Central memory CD8-positive, alpha-beta T cell (primary cell): Measurements from ENCODE around the gene NPFFR1.
A peak's percentile ranks its signal among the peaks of the same experiment; 100 is the strongest.

Experiments used
- ATAC-seq: fragments of 150-1000 bp; cut with Tn5 transposase; replicated peaks from 2 replicates; pipeline ENCODE4 v1.10.0; 2022; ENCODE audit warnings: mild to moderate bottlenecking, moderate FRiP score, moderate number of reproducible peaks; ENCODE audit not compliant: poor library complexity, severe bottlenecking; ENCODE audit errors: extremely low read depth
- DNase-seq, 2 donors: peaks; one replicate each; pipeline ENCODE4 v3.0.0; 2021; ENCODE audit warnings: low spot score in 2 of 2
- H3K27ac Mint-ChIP-seq: one replicate; pipeline ENCODE4 v1.8.0; 2022; ENCODE audit warnings: low read depth, mild to moderate bottlenecking, moderate library complexity, mixed read lengths
- H3K27me3 Mint-ChIP-seq: one replicate; pipeline ENCODE4 v1.8.0; 2022; ENCODE audit warnings: mixed read lengths
- H3K36me3 Mint-ChIP-seq: one replicate; pipeline ENCODE4 v1.8.0; 2022; ENCODE audit warnings: mild to moderate bottlenecking, moderate library complexity, mixed read lengths; ENCODE audit not compliant: insufficient read depth
- H3K4me1 Mint-ChIP-seq: one replicate; pipeline ENCODE4 v1.8.0; 2022; ENCODE audit warnings: mixed read lengths
- H3K4me3 Mint-ChIP-seq: one replicate; pipeline ENCODE4 v1.8.0; 2022; ENCODE audit warnings: mild to moderate bottlenecking, moderate library complexity, mixed read lengths
- H3K9me3 Mint-ChIP-seq: one replicate; pipeline ENCODE4 v1.8.0; 2022; ENCODE audit warnings: mixed read lengths

NPFFR1 gene

DNA sequence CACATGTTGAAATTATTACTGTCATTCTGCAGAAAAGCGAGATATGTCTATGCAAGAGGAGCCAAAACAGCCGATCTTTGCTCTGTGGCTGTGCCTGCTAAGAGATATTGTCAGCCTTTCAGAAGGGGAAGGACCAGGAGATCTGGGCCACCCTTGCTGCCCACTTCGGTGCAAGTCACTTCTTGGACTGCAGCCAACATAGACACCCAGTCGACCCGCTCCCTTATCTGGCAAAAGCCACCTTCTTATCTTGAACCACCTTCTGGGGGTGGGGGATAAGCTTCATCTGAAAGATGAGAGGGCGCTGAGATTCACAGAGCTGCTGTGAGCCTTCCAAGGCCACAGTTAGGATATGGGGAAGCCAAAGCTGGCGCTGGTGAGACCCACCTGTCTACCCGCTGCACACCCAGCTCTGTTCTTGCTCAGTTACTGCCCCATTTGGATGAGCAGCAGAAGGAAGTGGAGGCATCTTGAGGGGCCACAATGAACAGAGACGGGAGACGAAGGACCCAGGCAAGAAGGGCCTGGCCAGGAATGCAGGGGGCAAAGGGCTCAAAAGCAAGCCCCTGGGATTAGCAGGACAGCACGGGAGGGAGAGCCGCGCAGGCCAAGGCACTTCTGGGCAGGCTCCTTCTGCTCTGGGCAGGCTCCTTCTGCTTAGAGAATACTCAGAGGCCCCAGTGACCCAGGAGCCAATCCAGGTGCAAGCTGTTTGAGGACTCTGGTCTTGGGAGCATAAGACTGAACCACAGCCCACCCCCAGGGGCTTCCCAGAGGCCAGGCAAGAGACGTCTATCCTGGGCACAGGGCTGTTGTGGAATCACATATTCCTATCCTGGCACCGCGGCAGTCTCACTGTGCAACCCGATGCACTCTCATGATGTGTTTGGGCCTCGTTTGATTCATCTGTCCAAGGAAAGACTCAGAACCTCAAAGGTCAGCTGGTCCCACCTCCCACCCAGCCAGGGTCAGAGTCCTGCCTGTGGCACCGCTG lies 38.4 kb upstream of the NPFFR1 start:
- Mint-ChIP-seq H3K36me3 (peaks cover 2% of the 10 kb centered on the region), H3K4me3 (peak overlapping the region; percentile 64), H3K9me3 (no peaks in the 10 kb centered on the region), H3K27ac (peak overlapping the region; percentile 83), H3K27me3 (no peaks in the 10 kb centered on the region), H3K4me1 (peaks cover 20% of the 10 kb centered on the region)
- no peak for DNase-seq
- ATAC-seq, result no peak

DNA sequence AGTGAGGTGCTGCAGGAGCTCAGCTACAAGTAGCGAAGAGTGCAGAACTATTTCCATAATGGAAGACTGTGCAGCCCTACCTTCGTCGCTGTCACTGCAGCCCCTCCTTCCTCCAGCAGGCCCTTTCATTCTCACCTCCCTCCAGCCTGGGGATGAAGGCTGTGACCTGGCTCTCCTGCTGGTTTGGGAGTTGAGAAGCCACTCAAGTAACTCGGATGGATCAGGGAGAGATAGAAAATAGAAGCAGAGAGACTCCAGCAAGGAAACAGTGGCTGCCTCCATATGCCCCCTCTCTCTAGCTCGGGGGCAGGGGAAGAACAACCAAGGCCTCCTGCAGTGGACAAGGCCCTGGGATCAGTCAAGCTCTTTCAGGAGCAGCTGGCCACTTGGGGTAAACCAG lies 37.4 kb upstream of the NPFFR1 start:
- no peaks in the 10 kb centered on the region for H3K27me3 Mint-ChIP-seq
- ATAC-seq, result no peak
- DNase-seq, result no peak
- H3K9me3 Mint-ChIP-seq, result no peaks in the 10 kb centered on the region
- H3K4me1 Mint-ChIP-seq, result peaks cover 20% of the 10 kb centered on the region
- no peak overlapping the region for H3K27ac Mint-ChIP-seq
- H3K4me3 Mint-ChIP-seq, result no peak overlapping the region
- H3K36me3 Mint-ChIP-seq, result peaks cover 2% of the 10 kb centered on the region

DNA sequence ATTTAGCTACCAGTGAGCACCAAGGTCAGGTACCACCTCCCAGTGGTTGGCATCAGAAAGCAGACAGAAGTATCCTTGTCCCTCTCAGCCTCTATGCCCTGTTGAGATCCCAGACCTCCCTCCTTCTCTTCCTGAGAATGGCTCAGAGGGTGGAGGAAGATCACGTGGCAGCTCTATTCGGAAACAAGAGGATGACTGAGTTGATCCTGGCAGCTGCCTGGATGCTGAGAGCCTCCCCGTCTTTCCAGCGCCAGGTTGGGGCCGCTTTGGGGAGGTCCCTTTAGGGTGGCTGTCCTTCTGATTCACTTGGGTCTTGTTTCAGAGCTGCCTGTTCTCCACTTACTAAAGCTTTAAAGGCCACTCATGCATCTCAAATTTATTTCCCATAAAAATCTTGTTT lies 36.9 kb upstream of the NPFFR1 start:
- H3K9me3 Mint-ChIP-seq, result no peaks in the 10 kb centered on the region
- H3K4me1 Mint-ChIP-seq, result peaks cover 20% of the 10 kb centered on the region
- ATAC-seq (no peak), DNase-seq (no peak)
- H3K27ac Mint-ChIP-seq, result no peak overlapping the region
- peaks cover 2% of the 10 kb centered on the region for H3K36me3 Mint-ChIP-seq
- H3K27me3 Mint-ChIP-seq, result no peaks in the 10 kb centered on the region
- H3K4me3 Mint-ChIP-seq, result no peak overlapping the region

DNA sequence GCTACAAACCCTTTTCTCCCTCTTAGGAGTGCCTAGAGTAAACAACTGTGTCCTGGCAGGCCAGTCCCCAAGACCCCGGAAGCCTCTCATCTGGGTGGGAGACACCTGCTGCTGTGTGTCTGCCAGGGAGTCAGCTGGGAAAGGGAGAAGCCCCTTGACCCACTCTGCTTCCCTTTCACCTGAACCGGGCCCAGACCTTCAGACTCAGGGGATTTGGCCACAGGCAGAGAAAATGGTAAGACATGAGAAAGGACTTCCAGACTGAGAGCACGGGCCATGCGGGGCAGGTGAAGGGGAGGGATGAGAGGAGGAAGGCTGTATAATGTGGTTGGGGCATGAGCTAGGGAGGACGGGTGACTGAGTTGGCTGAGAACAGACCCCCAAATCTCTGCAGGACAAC lies 36.0 kb upstream of the NPFFR1 start:
- H3K4me3 Mint-ChIP-seq, result no peak overlapping the region
- ATAC-seq, result no peak
- DNase-seq, result no peak
- no peak overlapping the region for H3K27ac Mint-ChIP-seq
- H3K36me3 Mint-ChIP-seq, result peaks cover 2% of the 10 kb centered on the region
- no peaks in the 10 kb centered on the region for H3K27me3 Mint-ChIP-seq
- peaks cover 20% of the 10 kb centered on the region for H3K4me1 Mint-ChIP-seq
- H3K9me3 Mint-ChIP-seq, result no peaks in the 10 kb centered on the region

DNA sequence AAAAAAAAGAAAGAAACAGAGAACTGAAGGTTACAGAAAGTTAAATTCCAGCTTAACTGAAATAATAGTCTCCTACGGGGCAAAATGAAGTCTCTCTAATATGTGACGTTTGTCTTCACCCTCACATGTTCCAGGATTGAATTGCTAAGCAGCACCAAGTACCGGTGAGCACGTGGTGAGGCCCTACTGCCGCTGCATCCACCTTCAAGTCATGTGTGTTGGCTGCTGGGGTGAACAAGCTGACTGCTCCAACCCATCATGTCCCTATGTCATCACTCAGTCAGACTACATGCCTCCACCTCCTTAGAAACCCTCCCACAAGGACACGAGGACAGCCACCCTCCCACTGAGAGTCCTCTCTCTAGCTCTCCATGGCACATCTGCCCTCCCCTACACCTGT lies 35.4 kb upstream of the NPFFR1 start:
- Mint-ChIP-seq H3K27ac (no peak overlapping the region), H3K9me3 (no peaks in the 10 kb centered on the region), H3K27me3 (no peaks in the 10 kb centered on the region), H3K4me1 (peaks cover 14% of the 10 kb centered on the region), H3K4me3 (no peak overlapping the region), H3K36me3 (peaks cover 2% of the 10 kb centered on the region)
- no peak for ATAC-seq
- DNase-seq, result no peak

DNA sequence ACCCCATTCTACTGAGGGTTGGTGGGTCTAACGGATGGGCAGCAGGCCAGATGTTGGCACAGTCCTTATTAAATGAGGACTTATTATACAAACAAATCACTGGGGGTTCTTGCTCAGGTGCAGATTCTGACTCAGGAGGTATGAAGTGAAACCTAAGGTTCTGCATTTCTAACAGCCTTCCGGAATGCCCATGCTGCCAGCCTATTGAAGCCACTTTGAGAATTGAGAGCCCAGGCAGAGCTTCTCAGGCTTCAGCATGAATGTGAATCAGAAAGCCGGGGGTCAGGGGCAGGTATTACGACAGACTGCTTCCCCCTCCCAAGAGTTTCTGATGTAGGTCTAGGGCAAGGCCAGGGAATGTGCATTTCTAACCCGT lies 34.1 kb upstream of the NPFFR1 start:
- Mint-ChIP-seq H3K4me3 (no peak overlapping the region), H3K27me3 (no peaks in the 10 kb centered on the region), H3K9me3 (no peaks in the 10 kb centered on the region), H3K4me1 (peaks cover 4% of the 10 kb centered on the region), H3K36me3 (peaks cover under 1% of the 10 kb centered on the region), H3K27ac (no peak overlapping the region)
- DNase-seq (no peak), ATAC-seq (no peak)

DNA sequence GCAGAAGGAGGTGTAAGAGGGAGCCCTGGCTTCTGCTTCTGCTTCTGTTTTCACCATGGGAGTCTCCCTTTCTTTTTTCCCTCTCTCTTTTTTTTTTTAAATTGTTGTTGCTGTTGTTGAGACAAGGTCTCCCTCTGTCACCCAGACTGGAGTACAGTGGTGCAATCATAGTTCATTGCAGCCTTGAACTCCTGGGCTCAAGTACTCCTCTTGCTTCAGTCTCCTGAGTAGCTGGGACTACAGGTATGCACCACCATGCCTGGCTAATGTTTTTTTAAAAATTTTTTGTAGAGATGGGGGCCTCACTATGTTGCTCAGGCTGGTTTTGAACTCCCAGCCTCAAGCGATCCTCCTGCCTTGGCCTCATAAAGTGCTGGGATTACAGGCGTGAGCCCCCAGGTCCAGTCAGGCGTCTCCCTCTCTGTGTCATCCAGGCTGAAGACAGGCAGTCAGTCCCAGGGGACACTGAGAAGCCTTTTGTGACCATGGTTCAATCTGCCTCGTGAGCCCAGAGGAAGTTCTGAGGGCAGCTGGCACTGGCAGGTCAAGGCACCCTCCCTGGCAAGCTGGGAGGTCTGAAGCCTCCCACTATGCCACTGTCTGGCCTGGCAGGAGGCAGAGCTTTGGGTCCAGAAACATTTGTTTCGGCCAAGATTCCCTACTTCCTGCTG lies 33.6 kb upstream of the NPFFR1 start:
- no peak overlapping the region for H3K4me3 Mint-ChIP-seq
- DNase-seq (no peak), ATAC-seq (no peak)
- no peaks in the 10 kb centered on the region for H3K4me1 Mint-ChIP-seq
- H3K27me3 Mint-ChIP-seq, result no peaks in the 10 kb centered on the region
- H3K27ac Mint-ChIP-seq, result no peak overlapping the region
- no peaks in the 10 kb centered on the region for H3K9me3 Mint-ChIP-seq
- no peaks in the 10 kb centered on the region for H3K36me3 Mint-ChIP-seq

DNA sequence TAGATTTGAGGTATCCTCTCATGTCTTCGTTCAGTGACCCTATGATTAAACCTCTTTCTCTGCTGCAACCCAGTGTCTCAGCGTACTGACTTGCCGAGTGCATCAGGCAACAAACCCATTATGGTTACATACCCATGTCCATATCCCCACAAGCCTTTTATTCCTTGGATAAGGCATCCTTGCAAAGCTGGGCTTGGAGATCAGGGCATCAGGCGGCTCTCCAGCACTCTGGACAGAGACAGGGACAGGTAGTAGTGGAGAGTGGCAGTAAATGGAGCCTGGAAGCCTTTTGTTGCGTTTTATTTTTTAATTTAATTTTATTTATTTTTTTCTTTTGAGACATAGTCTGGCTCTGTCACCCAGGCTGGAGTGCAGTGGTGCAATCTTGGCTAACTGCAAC lies 32.0 kb upstream of the NPFFR1 start:
- Mint-ChIP-seq H3K27me3 (no peaks in the 10 kb centered on the region), H3K36me3 (no peaks in the 10 kb centered on the region), H3K4me1 (no peaks in the 10 kb centered on the region), H3K4me3 (no peak overlapping the region), H3K9me3 (no peaks in the 10 kb centered on the region), H3K27ac (no peak overlapping the region)
- ATAC-seq (no peak), DNase-seq (no peak)

DNA sequence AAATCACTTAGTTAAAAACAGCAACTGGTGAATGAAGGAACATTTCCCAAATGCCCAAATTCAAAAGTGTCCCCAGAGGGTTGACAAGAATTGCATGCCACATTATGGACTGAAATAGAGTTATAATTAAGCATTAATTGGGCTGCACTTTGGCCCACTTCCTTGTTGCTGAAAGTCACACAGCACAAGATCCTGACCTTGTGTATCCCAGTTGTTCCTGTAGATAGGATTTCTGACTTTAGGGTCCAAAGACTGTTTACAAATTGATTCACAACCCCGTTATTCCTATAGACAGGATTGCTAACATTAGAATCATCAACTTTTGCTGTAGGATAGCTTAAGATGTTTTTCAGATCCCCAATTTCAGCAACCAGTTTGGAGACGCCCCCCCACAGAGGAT lies 31.5 kb upstream of the NPFFR1 start:
- H3K36me3 Mint-ChIP-seq, result no peaks in the 10 kb centered on the region
- no peaks in the 10 kb centered on the region for H3K9me3 Mint-ChIP-seq
- H3K4me1 Mint-ChIP-seq, result no peaks in the 10 kb centered on the region
- no peaks in the 10 kb centered on the region for H3K27me3 Mint-ChIP-seq
- ATAC-seq (no peak), DNase-seq (no peak)
- no peak overlapping the region for H3K4me3 Mint-ChIP-seq
- no peak overlapping the region for H3K27ac Mint-ChIP-seq

DNA sequence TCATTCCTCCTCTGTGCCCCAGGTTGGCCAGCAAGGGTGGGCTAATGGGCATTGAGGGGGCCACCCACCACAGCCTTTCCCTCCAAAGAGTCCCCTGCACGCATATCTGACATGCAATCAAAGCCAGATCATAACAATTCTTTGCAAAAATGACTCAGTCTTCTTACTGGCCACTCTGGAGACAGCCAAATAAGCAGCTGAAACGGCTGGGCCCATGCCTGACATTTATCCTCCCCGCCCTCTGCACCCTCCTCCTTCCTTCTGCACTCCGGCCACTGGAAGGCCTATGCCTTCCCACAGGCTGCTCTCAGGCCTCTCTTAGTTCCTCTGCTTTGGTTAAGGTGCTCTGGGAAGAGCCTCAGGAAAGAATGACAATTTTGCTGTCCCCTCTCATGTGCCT lies 29.2 kb upstream of the NPFFR1 start:
- ATAC-seq, result no peak
- Mint-ChIP-seq H3K4me1 (no peaks in the 10 kb centered on the region), H3K4me3 (no peak overlapping the region), H3K9me3 (no peaks in the 10 kb centered on the region), H3K36me3 (no peaks in the 10 kb centered on the region), H3K27ac (no peak overlapping the region), H3K27me3 (no peaks in the 10 kb centered on the region)
- no peak for DNase-seq

DNA sequence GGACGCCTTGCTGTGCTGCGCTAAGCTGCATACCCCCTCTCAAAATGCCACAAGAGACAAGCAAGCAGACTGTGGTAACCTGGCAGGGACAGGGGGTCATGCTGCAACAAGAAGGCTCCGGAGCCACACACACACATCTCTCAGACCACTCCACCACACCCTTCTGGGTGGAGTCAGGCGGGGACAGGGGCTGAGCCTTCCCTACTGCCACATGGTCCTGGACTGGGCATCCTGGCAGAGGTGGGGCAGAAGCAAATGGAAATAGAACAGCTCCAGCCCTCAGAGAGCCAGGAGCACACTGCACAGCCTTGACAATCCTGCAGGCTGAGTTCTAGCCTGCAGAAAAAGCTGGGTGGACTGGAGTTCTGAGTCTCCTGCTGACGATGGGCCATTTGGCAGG lies 28.4 kb upstream of the NPFFR1 start:
- H3K4me3 Mint-ChIP-seq, result no peak overlapping the region
- DNase-seq, result no peak
- no peaks in the 10 kb centered on the region for H3K36me3 Mint-ChIP-seq
- ATAC-seq, result no peak
- no peak overlapping the region for H3K27ac Mint-ChIP-seq
- no peaks in the 10 kb centered on the region for H3K4me1 Mint-ChIP-seq
- no peaks in the 10 kb centered on the region for H3K9me3 Mint-ChIP-seq
- H3K27me3 Mint-ChIP-seq, result no peaks in the 10 kb centered on the region

DNA sequence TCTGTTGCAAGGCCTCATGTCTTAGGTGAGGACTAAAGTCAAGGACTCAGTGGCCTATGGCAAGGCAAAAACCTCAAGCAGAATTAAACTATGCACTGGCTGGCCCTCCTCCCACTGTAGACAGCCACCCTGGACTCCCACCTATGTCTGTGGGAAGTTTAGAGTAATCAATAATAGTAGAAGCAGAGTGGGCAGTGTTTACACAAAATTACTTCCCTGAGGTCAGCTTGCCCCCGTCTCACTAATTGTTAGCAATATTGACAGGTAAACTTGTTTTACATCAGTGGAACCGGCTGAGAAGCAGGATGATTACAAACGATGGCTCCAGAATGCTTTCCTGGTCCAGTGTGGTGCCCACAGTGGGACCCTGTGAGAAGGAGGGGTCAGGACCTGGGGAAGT lies 27.9 kb upstream of the NPFFR1 start:
- DNase-seq (no peak), ATAC-seq (no peak)
- Mint-ChIP-seq H3K27ac (no peak overlapping the region), H3K27me3 (no peaks in the 10 kb centered on the region), H3K9me3 (no peaks in the 10 kb centered on the region), H3K4me1 (no peaks in the 10 kb centered on the region), H3K4me3 (no peak overlapping the region), H3K36me3 (no peaks in the 10 kb centered on the region)

DNA sequence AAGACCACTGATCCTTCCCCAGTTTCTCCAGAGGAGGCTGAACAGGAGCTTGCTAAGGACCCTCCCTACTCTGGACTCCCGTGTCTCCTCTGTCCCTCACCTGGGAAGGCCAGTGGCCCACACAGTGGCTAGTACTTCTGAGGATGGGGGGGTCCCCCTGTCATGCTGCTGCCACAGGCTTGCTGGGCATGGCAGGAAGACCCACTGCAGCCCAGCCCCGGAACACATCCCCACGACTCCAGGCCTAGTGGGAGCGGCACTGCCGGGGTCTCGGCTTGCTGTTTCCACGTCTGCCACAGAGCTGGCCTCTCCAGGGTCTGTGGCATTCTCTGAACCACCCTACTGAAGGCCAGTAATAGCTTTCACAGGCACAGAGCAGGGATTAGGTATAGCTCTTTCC lies 25.9 kb upstream of the NPFFR1 start:
- no peaks in the 10 kb centered on the region for H3K27me3 Mint-ChIP-seq
- ATAC-seq (no peak), DNase-seq (no peak)
- no peak overlapping the region for H3K27ac Mint-ChIP-seq
- no peaks in the 10 kb centered on the region for H3K4me1 Mint-ChIP-seq
- no peaks in the 10 kb centered on the region for H3K9me3 Mint-ChIP-seq
- no peaks in the 10 kb centered on the region for H3K36me3 Mint-ChIP-seq
- no peak overlapping the region for H3K4me3 Mint-ChIP-seq
